Uterine smooth muscle cell (primary cell): Measurements from ENCODE around the gene ARL4A. TPM values are rescaled to one million over a fixed set of nuclear protein-coding genes. Genes with fewer than 3 reads are reported as not detected.

Experiments used
- total RNA-seq: library from RNA; depleted of rRNA; stranded (reverse); fragments of >200 nt; gene quantifications from 2 replicates; pipeline ENCODE4 v1.2.3, GENCODE V29; 2014

The ARL4A gene
- 21.9 and 35.2 TPM in 2 replicates for total RNA-seq

GRCh38 chr7:12686891-12687717, at the start of gene ARL4A:
ARL4A (plus strand) TSS chr7:12687633; CDS start chr7:12688255, 622 bp downstream.

Other genes starting within 250 kb of the ARL4A start
- gene SCIN, start 116.9 kb upstream of the ARL4A start, total RNA-seq: under 0.01 and 0.25 TPM in 2 replicates